CD4-positive, alpha-beta T cell treated with Interleukin-10 for 1 hour (primary cell): Measurements from ENCODE around the gene LPIN3.

Experiments
- DNase-seq: peaks from one replicate; pipeline ENCODE4 v3.0.0-alpha.2; 2020

The LPIN3 gene

GRCh38 chr20:41369673-41370072 lies 29.1 kb downstream of the LPIN3 start:
- DNase-seq, result no peak

- no peak for DNase-seq
Measured at GRCh38 chr20:41370176-41370575, 29.6 kb downstream of the LPIN3 start.

DNA sequence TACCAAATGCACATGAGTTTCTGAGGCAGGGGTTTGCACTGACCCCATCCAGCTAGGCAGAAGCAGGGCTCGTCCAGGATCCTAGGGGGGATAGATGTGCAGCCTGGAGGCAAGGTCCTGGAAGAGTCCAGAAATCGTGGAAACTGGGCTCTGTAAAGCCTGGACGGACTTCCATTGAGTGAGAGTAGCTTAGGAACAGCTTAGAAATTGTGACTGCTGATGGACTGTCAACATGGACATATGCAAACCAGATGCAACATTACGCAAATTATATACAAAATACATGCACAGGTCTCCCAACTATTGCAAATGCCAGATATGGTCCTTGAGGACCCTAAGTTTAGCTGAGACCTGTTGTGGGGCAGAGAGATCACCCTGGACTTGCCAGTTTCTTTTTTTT lies 30.8 kb downstream of the LPIN3 start:
- no peak for DNase-seq

- no peak for DNase-seq
Measured at GRCh38 chr20:41373251-41373783, 32.7 kb downstream of the LPIN3 start.

DNA sequence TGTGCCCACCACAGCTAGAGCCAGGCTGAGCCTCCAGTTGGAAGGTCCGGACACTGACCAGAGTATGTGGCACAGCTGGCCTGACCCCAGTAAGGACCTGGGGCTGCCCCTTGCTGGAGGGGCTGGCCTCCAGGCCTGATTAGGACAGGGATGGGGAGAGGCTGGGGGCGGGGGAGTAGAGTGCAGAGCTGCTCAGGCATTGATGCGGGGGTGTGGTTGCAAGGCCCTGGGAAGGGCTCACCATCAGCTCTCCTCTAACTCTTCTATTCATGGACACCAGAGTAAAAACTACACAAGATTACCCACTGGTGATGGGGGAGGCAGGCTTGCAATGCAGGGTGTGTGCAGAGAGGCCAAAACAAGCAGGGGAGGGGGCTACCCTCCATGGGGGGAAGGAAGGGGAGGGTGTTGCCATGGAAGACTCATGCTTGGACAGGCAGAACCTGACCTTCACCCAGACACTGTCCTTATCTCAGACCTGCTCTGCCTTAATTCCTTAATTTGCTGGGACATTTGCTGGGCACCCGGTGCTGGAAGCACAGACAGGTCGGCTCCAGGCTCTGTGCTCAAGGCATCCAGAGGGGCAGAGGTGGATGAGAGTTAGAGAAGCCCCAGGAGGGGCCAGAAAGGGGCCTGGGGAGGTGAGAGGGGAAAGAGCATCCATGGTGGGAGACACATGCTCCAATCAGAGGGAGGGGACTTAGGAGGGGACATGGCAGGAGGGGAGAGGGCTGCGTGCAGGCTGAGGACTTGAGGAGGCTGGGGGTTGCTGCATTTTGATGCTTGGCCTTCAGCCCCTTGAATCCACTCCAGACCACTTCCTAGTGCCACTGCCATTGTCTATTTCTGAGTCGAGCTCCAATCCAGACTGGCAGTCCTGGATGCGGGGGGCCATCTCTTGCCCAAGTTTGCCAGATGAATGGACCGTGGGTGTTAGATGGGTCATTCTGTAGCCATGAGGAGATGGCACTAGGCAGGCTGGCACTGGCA lies 33.6 kb downstream of the LPIN3 start:
- DNase-seq, result no peak

DNA sequence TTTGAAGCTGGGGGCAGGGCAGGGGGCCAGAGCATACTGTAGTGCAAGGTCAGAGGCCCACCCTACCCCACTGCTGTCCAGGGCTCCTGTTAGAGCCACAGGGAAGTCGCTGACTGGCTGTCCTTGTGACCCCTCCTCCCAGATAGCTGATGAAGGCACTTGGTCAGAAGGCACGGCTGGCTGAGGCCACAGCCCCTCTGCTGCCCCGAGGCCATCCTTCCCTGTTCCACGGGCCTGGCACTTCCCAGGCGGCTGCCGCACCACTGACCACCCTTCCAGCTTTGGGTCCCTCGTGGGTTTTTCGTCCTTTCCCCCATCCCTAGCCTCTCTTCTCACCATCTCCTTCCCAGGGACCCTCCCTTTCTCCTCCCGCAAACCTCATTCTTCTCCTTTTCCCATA lies 35.2 kb downstream of the LPIN3 start:
- no peak for DNase-seq

DNA sequence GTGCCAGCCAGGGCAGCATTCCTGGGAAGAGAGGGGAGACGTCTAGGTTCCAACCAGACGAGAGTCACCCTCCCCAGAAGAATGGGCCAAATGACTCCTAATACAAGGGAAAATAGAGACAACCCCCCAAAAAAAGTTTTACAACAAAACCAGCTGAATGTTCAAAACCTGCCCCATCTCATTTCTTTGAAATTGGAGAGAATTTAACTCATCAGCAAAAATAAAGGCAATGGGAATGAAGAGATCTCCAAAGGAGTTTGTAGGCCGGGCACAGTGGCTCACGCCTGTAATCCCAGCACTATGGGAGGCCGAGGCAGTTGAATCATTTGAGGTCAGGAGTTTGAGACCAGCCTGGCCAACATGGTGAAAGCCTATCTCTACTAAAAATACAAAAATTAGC lies 35.7 kb downstream of the LPIN3 start:
- no peak for DNase-seq

DNA sequence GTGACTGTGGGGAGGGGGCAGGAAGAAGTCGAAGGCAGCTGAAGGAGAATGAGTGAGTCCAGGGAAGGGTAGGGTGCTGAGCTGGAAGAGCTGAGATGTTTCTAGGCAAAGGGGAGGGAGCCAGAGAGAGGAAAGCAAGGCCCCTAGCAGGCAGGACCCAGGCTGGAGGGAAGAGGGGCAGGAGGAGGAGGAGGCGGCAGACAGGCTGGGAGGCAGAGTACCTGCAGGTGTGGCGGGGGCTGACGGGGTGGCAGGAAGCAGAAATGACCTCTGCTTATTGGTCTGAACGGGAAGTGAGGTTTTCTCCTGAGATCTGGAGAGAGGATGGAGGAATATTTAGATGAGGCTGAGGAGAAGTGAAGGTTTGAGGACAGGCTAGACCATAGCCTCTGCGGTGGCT lies 36.7 kb downstream of the LPIN3 start:
- no peak for DNase-seq

DNA sequence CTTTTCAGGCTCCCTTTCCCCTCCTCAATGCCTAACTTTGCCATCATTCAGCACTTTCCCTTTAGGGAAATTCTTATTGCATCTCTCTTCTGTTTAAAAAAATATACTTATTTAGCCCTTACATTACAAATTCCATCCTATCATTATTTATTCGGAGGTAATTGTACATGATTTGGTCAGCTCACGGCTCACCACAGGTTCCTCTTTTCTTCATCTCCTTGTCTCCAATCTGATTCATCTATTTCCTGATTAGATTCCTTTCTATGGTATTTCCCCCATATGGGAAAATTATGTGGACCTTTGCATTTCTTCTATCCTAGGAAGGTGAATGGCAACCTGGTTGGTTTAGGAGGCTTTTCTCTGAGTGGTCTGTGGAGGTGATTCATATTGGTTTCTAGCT lies 38.9 kb downstream of the LPIN3 start:
- no peak for DNase-seq

GRCh38 chr20:41380551-41381193 lies 40.1 kb downstream of the LPIN3 start:
- no peak for DNase-seq

- DNase-seq, result no peak
Measured at GRCh38 chr20:41382791-41383305, 42.2 kb downstream of the LPIN3 start.

DNA sequence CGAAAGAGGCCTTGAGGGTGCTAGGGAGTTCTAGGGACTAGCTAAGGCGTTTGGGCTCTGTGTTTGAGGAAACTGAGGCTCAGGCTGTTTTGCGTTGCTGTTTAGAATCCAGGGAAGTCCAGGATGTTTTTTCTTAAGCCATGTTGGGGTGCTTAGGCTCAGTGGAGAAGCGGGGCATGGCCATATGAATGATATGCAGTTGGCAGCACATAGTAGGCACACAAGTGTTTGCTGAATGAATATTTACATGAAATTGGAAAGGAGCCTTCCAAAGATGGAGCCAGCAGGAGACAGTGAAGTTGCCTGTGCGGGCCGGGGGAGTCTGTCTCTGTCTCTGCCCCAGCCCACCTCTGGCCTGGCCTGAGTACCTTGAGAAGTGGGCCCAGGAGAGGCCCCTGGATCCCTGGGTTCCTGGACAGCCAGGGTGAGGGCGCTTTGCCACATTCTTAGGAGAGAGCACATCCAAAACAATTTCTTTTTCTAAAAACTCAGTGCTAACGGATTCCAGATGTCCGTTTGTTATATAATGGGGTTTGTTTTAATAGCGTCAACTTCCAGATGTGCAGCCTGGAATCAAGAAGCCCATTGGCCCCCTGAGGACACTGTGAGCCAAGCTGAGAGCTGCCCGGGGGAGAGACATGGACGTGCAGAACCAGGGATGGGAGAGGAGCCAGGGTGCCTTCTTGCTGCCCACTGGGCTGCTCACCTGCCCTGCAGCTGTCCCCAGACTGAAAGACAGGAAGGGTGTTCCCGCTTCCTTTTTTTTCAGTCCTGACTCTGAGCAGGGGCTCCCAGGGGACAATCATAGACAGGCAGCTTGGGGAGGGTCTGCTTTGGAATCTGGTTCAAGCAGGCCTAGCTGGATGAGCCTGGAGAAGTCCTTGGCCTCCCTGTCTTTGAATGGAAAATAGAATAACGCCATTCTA lies 46.1 kb downstream of the LPIN3 start:
- no peak for DNase-seq

DNA sequence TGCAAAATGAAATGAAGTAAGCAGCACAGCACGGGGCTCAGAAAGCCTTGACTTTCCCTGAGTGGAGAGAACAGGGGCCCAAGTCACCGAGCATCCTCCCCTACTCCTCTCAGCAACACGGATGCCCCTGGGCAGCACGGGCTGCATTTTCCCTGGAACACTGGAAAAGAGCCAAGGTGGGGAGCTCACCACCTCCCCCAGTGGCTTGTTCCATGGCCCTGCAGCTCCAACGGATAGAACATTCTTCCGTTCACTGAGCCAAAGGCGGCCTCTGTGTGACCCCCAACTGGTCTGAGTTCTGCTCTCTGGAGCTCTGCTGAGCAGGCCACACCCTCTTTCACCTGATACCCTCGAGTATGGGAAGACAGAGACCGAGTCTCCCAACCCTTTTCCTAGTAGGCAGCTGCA lies 46.8 kb downstream of the LPIN3 start:
- no peak for DNase-seq

DNA sequence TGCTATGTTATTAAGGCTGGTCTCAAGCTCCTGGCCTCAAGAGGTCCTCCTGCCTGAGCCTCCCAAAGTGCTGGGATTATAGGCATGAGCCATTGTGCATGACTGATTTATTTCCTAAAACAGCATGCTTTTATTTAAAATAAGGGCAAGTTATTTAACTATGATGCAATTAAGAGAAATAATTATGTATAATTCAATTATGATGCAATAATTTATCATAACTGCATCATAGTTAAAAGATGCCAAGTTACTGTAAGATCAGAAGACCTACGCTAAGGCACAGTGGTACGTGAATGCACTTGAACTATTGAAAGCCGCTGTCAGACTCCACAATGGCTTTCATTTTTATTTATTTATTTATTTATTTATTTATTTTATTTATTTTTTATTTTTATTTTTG lies 50.3 kb downstream of the LPIN3 start:
- DNase-seq, result no peak

- DNase-seq, result no peak
Measured at GRCh38 chr20:41391587-41392001, 51.0 kb downstream of the LPIN3 start.

DNA sequence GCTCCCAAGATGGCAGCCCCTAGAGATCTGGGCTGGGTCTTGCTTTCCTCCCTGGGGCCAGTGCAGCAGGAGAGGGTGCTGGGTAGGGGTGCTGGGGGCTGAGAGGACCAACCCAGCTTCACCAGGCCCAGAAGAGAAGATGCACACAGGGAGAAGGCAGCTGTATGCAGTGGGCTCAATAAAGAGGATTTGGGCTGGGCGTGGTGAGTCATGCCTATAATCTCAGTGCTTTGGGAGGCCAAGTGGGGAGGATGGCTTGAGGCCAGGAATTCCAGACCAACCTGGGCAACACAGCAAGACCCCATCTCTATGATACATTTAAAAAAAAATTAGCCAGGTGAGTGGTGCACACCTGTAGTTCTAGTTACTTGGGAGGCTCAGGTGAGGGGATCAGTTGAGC lies 51.7 kb downstream of the LPIN3 start:
- no peak for DNase-seq

DNA sequence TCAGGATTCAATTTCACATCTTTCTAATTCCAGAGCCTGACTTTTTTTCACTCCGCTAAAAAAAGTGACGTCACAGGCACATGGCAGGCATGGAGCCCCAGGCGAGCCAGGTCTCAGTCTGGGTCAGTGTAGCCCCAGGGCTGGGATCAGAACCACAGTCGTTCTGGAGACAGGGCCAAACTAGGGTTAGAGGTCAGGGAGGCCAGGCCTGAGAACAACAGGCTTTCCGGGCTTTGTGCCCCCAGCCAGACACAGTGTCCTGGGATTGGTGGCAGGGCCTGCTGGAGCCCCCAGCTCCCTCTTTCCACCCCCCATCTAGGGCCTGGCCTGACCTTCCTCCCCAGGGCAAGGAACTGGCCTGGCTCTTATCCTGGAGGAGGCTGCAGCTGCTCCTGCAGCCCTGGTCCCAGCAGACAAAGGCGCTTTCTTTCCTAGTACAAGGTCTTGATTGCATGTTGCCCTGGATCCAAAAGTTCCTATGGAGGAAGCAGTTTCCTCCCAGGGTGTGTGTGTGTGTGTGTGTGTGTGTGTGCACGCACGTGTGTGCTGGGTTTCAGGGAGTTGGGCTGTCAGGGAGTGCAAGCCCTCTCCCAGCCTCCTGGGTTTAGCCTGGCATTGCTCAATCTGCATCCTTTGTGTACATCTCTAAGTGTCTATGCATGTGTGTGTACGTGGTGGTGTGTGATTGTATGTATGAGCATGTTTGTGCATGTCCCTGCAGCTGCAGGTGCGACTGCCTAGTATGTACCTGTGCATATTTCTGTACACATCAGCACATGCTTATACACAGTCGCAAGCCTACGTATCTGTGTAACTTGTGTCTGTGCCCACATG lies 52.5 kb downstream of the LPIN3 start:
- DNase-seq, result no peak

DNA sequence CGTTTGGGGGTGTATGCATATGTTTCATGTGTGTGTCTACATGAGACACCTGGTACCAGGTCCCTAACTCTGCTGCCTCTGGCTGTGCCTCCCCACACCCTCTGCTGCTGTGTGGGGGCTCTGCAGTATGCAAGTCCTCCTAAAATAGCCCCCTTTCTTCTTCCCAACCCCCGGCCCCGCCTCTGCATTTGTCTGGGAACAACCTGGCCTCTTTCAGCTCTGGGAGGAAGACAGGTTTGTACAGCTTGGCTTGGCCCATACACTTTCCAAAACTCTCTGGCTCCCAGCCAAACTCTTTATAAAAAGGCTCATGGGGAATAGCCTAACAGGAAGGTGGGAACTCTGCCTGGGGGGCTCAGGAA lies 53.1 kb downstream of the LPIN3 start:
- DNase-seq, result no peak

DNA sequence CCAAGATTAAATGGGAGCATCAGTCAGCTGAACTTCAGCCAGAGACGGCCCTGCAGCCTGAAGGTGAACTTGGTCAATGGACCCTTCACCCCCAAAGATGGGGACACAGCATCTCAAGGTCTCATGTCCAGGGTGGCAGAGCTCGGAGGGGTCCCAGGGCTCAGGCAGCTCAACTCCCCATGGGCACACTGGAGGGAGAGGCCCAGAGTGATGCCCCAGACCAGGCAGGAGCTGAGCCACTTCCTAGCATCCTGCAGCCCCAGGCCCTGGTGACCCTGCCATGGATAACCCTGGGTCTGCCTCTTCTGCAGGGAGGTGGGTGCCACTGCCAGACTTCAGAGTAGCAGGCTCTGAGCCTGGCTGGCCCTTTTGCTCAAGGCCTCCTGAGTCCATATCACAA lies 53.5 kb downstream of the LPIN3 start:
- DNase-seq, result no peak

DNA sequence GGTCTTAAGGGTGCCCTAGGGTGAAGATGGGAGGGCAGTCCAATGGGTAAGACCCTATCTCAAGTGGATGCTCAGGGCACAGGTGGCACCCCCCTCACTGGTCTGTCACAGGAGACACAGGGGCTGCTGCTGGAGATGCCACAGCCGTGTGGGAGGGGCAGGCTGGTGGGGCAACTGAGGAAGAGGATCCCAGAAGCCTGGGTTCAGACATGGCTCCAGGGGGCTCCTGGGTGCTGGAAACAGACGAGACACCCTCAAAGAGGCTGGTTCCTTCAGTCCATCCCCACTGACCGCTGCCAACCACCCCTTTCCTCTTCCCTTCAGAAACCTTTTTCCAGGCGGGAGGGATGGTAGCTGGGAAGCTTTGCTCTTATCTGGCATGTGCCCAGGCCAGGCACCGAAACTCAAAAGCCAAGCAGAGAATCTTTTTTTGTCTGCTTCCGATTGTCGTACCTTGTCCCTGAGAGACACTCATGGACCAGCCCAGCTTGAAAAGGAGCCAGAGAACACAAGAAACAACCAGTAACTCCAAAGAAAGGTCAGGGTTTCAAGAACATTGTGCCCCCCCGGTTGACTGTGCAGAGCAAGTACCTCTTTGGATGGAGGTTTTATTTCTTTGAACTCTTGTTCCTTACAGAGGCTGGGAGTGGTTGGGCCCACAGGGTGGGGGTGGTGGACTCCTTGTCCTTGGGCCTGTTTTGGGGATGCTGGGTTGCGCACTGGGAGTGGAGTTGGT lies 54.5 kb downstream of the LPIN3 start:
- no peak for DNase-seq
